ENCODE measurements around the gene COPS8.

COPS8 gene

DNA sequence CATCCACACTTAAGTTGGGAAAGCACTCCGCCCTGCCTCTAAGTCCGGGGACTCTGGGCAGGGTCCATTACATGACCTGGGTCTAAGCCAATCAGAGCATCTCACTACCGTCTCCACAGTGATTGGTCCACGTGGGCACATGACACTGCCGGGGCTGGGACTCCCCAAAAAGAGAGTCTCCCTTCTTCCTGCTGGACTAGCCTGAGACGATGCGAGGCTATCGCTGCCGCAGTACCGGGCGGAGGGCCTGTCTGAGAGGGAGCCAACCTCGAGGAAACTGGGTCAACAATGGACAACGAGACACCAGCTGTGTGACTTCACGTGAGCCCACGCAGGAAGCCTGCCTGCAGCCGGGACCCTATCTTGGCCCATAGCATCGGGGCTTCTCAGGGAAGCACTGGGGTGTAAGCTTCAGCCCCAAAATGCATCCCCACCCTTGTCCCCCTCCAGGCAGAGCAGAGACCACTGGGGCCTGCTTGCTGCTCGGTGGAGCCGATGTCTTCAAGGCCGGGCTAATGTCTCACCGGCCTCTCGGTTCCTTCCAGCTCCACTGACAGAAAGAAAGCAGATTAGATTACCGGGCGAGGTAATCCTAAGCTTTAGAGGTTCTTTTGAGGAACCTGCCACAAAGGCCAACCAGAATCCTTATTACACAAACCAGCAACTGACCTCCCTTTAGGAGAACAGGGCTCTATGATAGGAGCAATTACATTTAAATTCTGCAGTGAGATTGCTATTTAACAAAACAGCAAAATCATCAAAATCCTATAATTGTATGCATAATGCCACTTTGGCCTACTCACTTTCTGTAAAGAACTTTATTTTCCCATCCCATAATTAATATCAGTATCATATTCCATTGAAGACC is 21.3 kb upstream of the COPS8 start:
- TF ChIP-seq, protein P1, sequence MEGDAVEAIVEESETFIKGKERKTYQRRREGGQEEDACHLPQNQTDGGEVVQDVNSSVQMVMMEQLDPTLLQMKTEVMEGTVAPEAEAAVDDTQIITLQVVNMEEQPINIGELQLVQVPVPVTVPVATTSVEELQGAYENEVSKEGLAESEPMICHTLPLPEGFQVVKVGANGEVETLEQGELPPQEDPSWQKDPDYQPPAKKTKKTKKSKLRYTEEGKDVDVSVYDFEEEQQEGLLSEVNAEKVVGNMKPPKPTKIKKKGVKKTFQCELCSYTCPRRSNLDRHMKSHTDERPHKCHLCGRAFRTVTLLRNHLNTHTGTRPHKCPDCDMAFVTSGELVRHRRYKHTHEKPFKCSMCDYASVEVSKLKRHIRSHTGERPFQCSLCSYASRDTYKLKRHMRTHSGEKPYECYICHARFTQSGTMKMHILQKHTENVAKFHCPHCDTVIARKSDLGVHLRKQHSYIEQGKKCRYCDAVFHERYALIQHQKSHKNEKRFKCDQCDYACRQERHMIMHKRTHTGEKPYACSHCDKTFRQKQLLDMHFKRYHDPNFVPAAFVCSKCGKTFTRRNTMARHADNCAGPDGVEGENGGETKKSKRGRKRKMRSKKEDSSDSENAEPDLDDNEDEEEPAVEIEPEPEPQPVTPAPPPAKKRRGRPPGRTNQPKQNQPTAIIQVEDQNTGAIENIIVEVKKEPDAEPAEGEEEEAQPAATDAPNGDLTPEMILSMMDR (IDR thresholded peaks at IDR 0.05; ENCODE audit: low read depth, low read length) = no peak
- no peak overlapping the region for H3K4me3 ChIP-seq (ENCODE audit: low read depth, low read length)

DNA sequence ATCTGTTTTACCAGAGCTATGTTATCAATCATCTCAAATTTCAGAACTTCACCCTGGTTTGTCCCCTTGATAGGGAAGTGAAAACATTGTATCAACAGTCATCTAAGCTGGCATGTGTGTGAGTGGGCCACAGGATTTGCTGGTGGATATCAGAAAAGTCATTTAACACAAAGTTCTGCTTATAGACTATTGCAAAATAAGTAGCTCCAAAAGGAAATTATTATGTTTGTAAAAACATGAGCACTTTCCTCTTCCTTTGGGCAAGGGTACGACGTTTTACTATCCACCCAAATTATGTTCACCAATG is 20.7 kb upstream of the COPS8 start:
- TF ChIP-seq, protein P1 (IDR thresholded peaks at IDR 0.05; ENCODE audit: low read depth, low read length) = no peak
- H3K4me3 ChIP-seq (ENCODE audit: low read depth, low read length) = no peak overlapping the region

DNA sequence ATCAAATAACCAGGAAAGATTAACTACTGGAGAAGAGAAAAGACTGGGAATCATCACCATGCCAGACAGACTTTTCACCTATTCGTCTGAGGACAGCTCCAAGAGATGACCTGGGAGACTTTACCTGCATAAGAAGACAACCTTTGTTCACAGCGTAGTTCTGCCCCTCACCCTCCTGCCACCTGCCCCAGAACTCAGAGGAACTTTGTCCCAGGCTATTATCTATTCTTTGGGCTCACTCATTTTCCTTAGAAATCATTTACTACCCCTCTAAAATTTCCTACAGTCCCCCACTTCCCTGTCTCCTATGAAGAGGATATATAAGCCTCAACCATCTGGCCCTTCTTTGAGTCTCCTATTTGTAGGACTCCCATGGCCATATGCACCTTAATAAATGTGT is 19.3 kb upstream of the COPS8 start:
- H3K4me3 ChIP-seq (ENCODE audit: low read depth, low read length) = no peak overlapping the region
- TF ChIP-seq, protein P1 (IDR thresholded peaks at IDR 0.05; ENCODE audit: low read depth, low read length) = no peak

DNA sequence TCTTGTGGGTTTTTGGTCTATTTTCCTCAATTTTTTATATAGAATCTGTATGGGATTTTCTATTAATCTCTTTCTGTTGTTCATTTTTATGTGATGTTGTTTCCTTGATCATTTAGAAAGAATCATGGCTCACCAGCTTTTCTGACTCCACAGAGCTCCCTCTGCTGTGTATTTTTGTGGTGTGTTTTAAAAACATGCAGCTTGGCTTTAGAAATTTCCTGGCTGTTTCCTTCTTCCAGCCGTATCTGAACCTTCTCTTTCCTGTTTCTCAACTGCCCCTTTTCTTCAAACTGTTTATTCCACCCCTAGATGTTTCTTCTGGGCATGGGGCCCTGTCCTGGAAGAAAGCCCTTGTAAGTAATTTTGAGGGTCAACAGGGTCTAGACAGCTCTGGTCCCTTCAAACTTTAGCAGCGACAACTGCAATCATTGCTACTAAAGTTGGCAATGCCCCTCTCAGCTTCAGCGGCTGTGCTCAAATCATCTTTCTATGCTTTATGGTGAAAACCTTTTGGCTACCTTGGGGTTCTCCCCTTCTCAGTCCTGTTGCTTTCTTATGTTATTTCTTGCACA is 17.6 kb upstream of the COPS8 start:
- TF ChIP-seq, protein P1 (IDR thresholded peaks at IDR 0.05; ENCODE audit: low read depth, low read length) = no peak
- no peak overlapping the region for H3K4me3 ChIP-seq (ENCODE audit: low read depth, low read length)

DNA sequence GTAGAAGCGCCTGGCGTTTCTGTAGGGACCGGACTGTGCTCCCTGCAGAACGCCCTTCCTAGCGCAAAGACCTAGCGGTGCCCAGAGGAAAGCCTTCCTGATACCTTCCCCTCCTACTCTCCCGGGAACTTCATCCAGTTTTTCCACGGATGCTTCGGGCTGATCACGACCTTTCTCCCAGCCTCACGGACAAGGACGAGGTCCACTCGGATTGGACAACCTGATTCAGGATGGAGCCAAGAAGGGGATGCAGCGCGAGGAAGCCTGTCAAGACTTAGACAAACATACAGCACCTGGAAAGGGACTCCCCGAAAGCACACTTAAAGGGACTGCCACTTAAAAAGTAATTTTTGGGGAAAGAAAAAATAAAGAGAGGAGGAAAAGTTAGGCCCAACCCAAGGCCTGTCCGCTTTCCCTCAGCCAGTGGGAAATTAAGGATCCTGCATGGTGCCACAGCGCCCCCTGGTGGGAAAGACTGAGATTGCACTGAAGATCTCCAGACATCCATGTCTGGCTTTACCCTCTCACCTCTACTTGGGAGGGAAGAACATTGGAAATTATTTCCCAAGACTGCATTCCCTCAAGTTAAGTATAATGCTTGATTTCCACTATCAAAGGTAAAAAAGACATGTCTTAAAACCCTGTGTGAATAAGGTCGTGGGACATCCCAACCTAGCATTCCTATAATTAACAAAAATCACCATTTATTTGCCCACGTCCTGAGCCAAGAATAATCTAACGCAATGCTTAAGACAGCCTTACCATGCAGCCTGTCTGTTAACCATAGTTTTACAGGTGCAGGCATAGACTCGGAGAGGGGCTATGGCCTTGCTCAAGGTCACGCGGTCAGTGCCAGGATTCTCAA is 13.4 kb upstream of the COPS8 start:
- TF ChIP-seq, protein P1 (IDR thresholded peaks at IDR 0.05; ENCODE audit: low read depth, low read length) = peak; percentile 92
- no peak overlapping the region for H3K4me3 ChIP-seq (ENCODE audit: low read depth, low read length)

DNA sequence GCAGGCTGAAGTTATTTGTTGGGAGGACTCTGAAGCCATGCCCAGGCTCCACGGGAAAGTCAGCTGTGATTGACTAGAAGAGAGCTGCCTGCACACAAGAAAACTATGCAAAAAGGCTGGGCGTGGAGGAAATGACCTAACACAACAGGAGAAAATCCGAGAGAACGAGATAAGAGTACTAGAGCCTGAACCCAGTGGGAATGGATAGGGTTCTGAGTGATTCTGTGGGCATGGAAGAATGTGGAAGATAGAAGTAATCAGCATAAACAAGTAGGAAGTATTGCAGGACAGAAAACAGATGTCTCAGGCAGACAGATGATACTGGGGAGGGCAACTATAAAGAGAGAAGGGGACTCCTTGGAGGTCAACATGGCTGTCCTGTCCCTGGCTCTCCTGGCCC is 12.1 kb upstream of the COPS8 start:
- TF ChIP-seq, protein P1 (IDR thresholded peaks at IDR 0.05; ENCODE audit: low read depth, low read length) = no peak
- 0 out of 2 replicates have a peak overlapping the region, but pooled peaks have one; percentile 2 for H3K4me3 ChIP-seq (ENCODE audit: low read depth, low read length)

Measured in WI38 (cell line).